CD4-positive, alpha-beta T cell (primary cell): ENCODE data around the gene SUPT3H. TPM values are rescaled to one million over a fixed set of nuclear protein-coding genes. Genes with fewer than 3 reads are reported as not detected.

Experiments used
- ATAC-seq: fragments of 200-7000 bp; cut with Tn5 transposase; one replicate; pipeline ENCODE4 v1.10.0; 2022; ENCODE audit warnings: mild to moderate bottlenecking; ENCODE audit not compliant: poor library complexity
- CTCF ChIA-PET: fragments of 350-600 bp; sonication (Branson Sonifier 250); formaldehyde crosslinking; loops from one replicate; lab custom pipeline; 2021; ENCODE audit warnings: antibody characterized with exemption, inconsistent platforms; lab: Charles Lee
- POLR2A ChIA-PET: fragments of 350-600 bp; sonication (Branson Sonifier 250); formaldehyde crosslinking; loops from one replicate; lab custom pipeline; 2021; ENCODE audit warnings: antibody characterized with exemption, inconsistent platforms; lab: Charles Lee
- DNase-seq, 14 experiments: peaks; one replicate each; pipeline ENCODE4 v3.0.0-alpha.2; 2013 to 2020; ENCODE audit warnings: mixed read lengths in 2 of 14
- H3K27ac ChIP-seq, 2 donors: one replicate each; pipeline versions ENCODE4 v1.5.1 to v1.7.0; 2013; ENCODE audit warnings: low read length in 2 of 2, low read depth in 1 of 2, mild to moderate bottlenecking in 1 of 2
- H3K27me3 ChIP-seq, 2 experiments: 1 replicate in 1 of 2; 2 replicates in 1 of 2; pipeline versions ENCODE4 v1.6.1 to v1.7.0; 2013; ENCODE audit warnings: low read length in 2 of 2, control low read depth in 1 of 2, mild to moderate bottlenecking in 1 of 2, moderate library complexity in 1 of 2; ENCODE audit not compliant: insufficient read depth in 2 of 2, control insufficient read depth in 1 of 2
- H3K36me3 ChIP-seq: one replicate; pipeline ENCODE4 v1.6.1; 2013; ENCODE audit warnings: low read length, control low read depth; ENCODE audit not compliant: insufficient read depth
- H3K4me1 ChIP-seq: one replicate; pipeline ENCODE4 v1.6.1; 2013; ENCODE audit warnings: low read length, control low read depth; ENCODE audit not compliant: insufficient read depth
- H3K4me3 ChIP-seq: one replicate; pipeline ENCODE4 v1.5.1; 2013; ENCODE audit warnings: mild to moderate bottlenecking, low read length, moderate library complexity
- H3K9me3 ChIP-seq, 2 experiments: 1 replicate in 1 of 2; 2 replicates in 1 of 2; pipeline versions ENCODE4 v1.6.1 to v1.7.0; 2013; ENCODE audit warnings: low read length in 2 of 2, mild to moderate bottlenecking in 2 of 2, control low read depth in 1 of 2, moderate library complexity in 1 of 2; ENCODE audit not compliant: control insufficient read depth in 1 of 2, insufficient read depth in 1 of 2
- H3K27ac Mint-ChIP-seq: one replicate; pipeline ENCODE4 v1.8.0; 2020; ENCODE audit warnings: mixed read lengths
- H3K27me3 Mint-ChIP-seq: one replicate; pipeline ENCODE4 v1.8.0; 2021; ENCODE audit warnings: mixed read lengths
- H3K36me3 Mint-ChIP-seq: one replicate; pipeline ENCODE4 v1.8.0; 2021; ENCODE audit warnings: low read depth, mixed read lengths
- H3K4me1 Mint-ChIP-seq: one replicate; pipeline ENCODE4 v1.8.0; 2021; ENCODE audit warnings: low read depth, mixed read lengths
- H3K4me3 Mint-ChIP-seq: one replicate; pipeline ENCODE4 v1.8.0; 2020; ENCODE audit warnings: mild to moderate bottlenecking, mixed read lengths
- H3K9me3 Mint-ChIP-seq: one replicate; pipeline ENCODE4 v1.8.0; 2020; ENCODE audit warnings: mixed read lengths
- intact Hi-C, 2 experiments: fragments of 100-400 bp; cut with DNase I in 1 of 2; cut with micrococcal nuclease in 1 of 2; formaldehyde crosslinking; loops; one replicate each; pipeline versions ENCODE4 v1.15.1 to v1.9.0; 2023 to 2025; cut with DNase I, micrococcal nuclease
- total RNA-seq, 174 experiments: library from RNA in 2 of 174; stranded (reverse) in 2 of 174; gene quantifications; one replicate each; pipeline ENCODE4 v1.2.3 and lab custom pipeline; 2021 to 2026
- TF ChIP-seq, protein P1 (sequence below): fragments of 200-600 bp; IDR thresholded peaks from one replicate; pipeline ENCODE4 v1.8.0; 2022; ENCODE audit warnings: antibody characterized with exemption, mild to moderate bottlenecking

SUPT3H gene
- total RNA-seq, 2 experiments from 2014 or later, result 8.9 to 10.5 TPM

- intact Hi-C loops, result loop anchor here in 1 of 2 experiments (10.0 kb wide), 1 partner anchor 437 kb away; no protein-coding TSS in a partner anchor
- DNase-seq (no peak), ATAC-seq (no peak)
- TF ChIP-seq, protein P1, sequence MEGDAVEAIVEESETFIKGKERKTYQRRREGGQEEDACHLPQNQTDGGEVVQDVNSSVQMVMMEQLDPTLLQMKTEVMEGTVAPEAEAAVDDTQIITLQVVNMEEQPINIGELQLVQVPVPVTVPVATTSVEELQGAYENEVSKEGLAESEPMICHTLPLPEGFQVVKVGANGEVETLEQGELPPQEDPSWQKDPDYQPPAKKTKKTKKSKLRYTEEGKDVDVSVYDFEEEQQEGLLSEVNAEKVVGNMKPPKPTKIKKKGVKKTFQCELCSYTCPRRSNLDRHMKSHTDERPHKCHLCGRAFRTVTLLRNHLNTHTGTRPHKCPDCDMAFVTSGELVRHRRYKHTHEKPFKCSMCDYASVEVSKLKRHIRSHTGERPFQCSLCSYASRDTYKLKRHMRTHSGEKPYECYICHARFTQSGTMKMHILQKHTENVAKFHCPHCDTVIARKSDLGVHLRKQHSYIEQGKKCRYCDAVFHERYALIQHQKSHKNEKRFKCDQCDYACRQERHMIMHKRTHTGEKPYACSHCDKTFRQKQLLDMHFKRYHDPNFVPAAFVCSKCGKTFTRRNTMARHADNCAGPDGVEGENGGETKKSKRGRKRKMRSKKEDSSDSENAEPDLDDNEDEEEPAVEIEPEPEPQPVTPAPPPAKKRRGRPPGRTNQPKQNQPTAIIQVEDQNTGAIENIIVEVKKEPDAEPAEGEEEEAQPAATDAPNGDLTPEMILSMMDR, result no peak
- H3K9me3 Mint-ChIP-seq, result no peaks in the 10 kb centered on the region
- Histone ChIP-seq H3K27ac (no peak overlapping the region), H3K4me1 (peaks cover 3% of the 10 kb centered on the region), H3K4me3 (no peak overlapping the region), H3K36me3 (no peaks in the 10 kb centered on the region), H3K9me3 (no peaks in the 10 kb centered on the region), H3K27me3 (no peaks in the 10 kb centered on the region)
- peaks cover 38% of the 10 kb centered on the region for H3K4me1 Mint-ChIP-seq
- H3K4me3 Mint-ChIP-seq, result no peak overlapping the region
- H3K27me3 Mint-ChIP-seq, result no peaks in the 10 kb centered on the region
- ChIA-PET POLR2A (no interaction called here), CTCF (no interaction called here)
- H3K27ac Mint-ChIP-seq, result no peak overlapping the region
- H3K36me3 Mint-ChIP-seq, result peaks cover 3% of the 10 kb centered on the region
Measured at GRCh38 chr6:45371924-45372573, 5.7 kb downstream of the SUPT3H start.

DNA sequence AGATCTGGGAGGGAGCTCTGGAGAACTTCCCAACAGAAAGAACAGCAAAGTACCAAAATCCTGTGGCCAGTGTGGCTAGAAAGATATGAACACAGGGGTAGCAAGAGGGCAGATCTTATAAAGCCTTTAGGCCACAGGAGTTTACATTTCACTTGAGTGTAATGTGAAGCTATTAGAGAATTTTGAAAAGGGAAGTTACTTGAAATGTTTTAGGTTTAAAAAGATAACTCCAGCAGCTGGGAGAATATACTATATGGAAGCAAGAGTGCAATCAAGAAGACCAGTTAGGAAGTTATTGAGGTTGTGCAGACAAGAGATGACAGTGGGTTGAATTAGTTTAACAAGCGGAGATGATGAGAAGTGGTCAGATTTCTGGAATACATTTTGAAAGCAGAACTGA is 7.9 kb downstream of the SUPT3H start:
- Mint-ChIP-seq H3K27ac (no peak overlapping the region), H3K27me3 (no peaks in the 10 kb centered on the region), H3K4me1 (peaks cover 20% of the 10 kb centered on the region), H3K9me3 (no peaks in the 10 kb centered on the region), H3K4me3 (no peak overlapping the region), H3K36me3 (no peaks in the 10 kb centered on the region)
- H3K27ac ChIP-seq, result no peak overlapping the region
- no peaks in the 10 kb centered on the region for H3K27me3 ChIP-seq
- TF ChIP-seq, protein P1, result no peak
- no peaks in the 10 kb centered on the region for H3K36me3 ChIP-seq
- no peak for DNase-seq
- POLR2A ChIA-PET, result no interaction called here
- no peaks in the 10 kb centered on the region for H3K9me3 ChIP-seq
- no peak for ATAC-seq
- intact Hi-C loops, result loop anchor here in 1 of 2 experiments (10.0 kb wide), 1 partner anchor 435 kb away; no protein-coding TSS in a partner anchor
- H3K4me3 ChIP-seq, result no peak overlapping the region
- CTCF ChIA-PET, result no interaction called here
- H3K4me1 ChIP-seq, result no peaks in the 10 kb centered on the region

DNA sequence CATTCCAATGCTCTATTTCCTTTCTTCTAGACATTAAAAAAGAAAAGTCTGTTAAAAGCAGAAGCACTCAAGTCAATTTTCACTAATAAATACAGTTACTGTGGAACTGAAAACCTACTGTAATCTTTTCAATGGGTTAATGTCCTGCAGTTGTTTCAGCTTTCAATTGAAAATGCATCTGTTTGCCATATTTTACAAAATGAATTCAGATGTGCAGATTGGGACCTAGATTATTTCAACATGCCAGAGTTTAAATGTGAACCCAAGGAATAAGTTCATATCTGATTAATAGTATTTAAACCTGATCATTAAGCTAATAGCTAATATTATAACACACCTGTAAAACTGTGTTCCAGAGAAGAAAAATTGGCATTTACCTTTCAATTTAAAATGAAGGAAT is 9.7 kb downstream of the SUPT3H start:
- Mint-ChIP-seq H3K27ac (no peak overlapping the region), H3K27me3 (no peaks in the 10 kb centered on the region), H3K36me3 (no peaks in the 10 kb centered on the region), H3K9me3 (no peaks in the 10 kb centered on the region), H3K4me3 (no peak overlapping the region), H3K4me1 (peaks cover 20% of the 10 kb centered on the region)
- ChIA-PET POLR2A (interaction anchor here (1.3 kb wide), 1 partner anchor 10 kb away, joined by 3 read pairs; no protein-coding TSS in a partner anchor), CTCF (interaction anchor here (1.3 kb wide), 1 partner anchor 10 kb away, joined by 6 read pairs; the partner anchor contains the start of gene SUPT3H)
- Histone ChIP-seq H3K27me3 (no peaks in the 10 kb centered on the region), H3K4me3 (no peak overlapping the region), H3K27ac (no peak overlapping the region), H3K9me3 (no peaks in the 10 kb centered on the region), H3K4me1 (no peaks in the 10 kb centered on the region), H3K36me3 (no peaks in the 10 kb centered on the region)
- intact Hi-C loops, result no loop called here
- TF ChIP-seq, protein P1, result no peak
- no peak for DNase-seq
- ATAC-seq, result no peak
